HG03469 (cell line): ENCODE data around the gene PRKCD.

Experiments used
- ATAC-seq: cut with Tn5 transposase; IDR thresholded peaks from one replicate; pipeline ENCODE4 v1.9.1; 2021; ENCODE audit warnings: mild to moderate bottlenecking, moderate library complexity, moderate number of reproducible peaks; ENCODE audit not compliant: unreplicated experiment

Gene PRKCD

DNA sequence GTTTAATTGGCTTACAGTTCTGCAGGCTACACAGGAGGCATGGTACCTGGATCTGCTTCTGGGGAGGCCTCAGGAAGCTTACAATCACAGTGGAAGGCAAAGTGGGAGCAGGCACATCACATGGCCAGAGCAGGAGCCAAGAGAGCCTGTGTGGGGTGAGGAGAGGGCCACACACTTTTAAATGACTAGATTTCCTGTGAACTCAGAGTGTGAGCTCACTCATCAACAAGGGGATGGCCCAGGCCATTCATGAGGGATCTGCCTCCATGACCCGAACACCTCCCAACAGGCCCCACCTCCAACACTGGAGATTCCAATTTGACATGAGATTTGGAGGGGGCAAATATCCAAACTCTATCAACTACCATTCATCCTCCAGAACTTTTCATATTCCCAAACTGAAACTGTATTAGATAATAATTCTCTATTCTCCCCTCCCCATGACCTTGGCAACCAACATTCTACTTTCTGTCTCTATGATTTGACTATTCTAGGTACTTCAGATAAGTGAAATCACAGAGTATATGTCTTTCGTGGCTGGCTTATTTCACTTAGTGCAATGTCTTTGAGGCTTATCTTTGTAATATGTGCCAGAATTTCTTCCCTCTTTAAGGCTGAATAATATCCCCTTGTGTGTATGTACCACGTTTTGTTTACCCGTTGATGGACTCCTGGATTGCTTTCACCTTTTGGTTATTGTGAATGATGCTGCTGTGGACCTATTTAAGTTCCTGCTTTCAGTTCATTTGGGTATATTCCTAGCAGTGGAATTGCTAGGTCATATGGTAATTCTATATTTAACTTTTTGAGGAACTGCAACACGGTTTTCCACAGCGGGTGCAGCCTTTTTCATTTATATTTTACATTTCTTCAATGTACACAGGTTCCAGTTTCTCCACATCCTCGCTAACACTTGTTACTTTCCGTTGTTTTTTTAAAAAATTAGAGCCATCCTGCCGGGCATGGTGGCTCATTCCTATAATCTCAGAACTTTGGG lies 51.0 kb downstream of the PRKCD start:
- ATAC-seq = no peak

DNA sequence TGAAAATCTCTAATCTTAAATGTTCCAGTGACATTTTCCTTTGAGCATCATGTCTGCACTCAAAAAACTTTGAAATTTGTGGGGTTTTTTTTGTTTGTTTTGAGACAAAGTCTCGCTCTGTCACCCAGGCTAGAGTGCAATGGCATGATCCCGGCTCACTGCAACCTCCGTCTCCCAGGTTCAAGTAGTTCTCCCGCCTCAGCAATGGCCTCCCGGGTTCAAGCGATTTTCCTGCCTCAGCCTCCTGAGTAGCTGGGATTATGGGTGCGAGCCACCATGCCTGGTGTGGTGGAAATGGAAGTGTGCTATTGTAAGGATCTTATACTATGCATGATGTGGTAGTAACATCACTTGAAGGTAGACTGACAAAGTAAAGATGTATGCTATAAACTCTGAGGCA lies 52.3 kb downstream of the PRKCD start:
- no peak for ATAC-seq

DNA sequence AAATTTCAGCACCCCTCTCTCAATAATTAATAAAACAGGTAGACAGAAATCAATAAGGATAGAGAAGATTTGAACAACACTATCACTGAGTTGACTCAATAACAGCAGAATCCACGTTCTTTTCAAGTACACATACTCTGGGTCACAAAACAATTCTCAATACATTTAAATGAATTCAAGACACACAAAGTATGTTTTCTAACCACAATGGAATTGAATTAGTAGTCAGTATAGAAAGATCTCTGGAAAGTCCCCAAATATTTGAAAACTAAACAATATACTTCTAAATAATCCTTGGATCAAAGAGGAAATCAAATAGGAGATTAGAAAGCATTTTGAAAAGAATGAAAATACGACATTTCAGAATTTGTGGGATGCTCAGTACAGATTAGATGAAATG lies 54.8 kb downstream of the PRKCD start:
- no peak for ATAC-seq

DNA sequence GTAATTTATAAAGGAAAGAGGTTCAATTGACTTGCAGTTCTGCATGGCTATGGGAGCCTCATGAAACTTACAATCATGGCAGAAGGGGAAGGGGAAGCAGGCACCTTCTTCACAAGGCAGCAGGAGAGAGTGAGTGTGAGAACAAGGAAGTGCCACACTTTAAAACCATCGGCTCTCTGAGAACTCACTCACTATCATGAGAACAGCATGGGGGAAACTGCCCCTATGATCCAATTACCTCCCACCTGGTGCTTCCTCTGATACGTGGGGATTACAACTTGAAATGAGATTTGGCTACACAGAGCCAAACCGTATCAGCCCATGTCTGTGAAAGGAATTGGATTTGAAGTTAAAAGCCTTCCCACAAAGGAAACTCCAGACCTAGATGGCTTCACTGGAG lies 55.7 kb downstream of the PRKCD start:
- no peak for ATAC-seq

DNA sequence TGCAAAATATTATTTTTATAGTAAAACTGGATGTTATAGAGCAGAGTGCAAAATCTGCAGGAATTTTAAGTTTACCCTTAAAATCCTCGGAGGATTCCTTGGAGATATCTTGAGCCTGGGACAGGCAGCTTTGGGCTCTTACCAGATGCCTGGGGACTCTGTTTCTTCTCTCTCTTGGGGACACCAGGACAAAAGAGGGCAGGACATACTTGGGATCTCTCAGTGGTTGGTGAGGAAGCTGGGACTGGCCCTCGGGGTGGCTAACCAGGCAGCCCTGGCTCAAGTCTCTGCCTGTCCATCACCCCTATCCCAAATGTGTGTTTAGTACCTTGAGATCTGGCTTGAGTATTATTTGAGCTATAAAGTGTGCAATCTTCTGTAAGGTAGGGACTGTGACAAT lies 56.2 kb downstream of the PRKCD start:
- no peak for ATAC-seq

DNA sequence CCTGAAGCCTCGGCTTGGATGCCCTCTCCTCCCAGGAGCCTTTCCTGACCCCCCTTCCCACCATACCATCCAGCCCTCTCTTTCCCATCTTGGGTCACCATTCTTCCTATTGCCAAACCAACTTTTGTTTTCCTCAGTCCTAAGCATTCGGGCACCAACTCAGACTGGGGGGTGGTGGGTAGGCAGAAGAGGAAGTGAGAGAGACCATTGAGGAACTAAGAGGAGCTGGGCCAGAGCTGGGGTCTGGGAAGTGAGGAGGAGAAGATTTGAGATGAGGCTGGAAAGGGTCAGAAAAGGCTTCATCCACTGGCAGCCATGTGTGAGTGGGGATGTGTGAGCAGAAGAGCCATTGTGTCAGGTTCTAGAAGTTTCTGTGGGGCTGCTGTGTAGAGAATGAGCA lies 57.1 kb downstream of the PRKCD start:
- ATAC-seq = no peak

DNA sequence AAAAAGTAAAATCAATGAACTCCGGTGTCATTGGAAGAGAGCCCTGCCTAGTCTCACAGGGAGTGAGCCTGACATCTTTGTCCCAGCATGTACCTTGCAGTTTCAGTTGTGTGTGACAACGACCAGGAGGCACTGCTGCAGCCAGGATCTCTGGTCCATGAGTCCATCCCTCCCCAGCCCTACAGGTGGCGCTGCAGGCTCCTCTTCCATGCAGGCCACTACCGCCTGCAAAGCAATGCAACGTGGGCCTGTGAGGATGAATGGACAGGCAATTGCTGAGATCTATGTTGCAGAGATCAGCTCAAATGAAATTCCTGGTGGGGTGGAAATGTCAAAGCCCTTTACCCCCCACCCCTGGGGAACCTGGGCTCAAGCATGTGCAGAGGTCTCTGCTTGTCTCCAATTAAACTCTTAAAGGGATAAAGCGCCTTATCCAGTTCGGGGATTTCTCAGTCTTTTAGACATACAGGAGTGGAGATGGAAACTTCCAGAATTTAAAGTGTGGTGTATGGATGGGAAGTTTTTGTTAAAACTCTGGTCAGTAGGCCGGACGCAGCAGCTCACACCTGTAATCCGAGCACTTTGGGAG lies 59.0 kb downstream of the PRKCD start:
- no peak for ATAC-seq

DNA sequence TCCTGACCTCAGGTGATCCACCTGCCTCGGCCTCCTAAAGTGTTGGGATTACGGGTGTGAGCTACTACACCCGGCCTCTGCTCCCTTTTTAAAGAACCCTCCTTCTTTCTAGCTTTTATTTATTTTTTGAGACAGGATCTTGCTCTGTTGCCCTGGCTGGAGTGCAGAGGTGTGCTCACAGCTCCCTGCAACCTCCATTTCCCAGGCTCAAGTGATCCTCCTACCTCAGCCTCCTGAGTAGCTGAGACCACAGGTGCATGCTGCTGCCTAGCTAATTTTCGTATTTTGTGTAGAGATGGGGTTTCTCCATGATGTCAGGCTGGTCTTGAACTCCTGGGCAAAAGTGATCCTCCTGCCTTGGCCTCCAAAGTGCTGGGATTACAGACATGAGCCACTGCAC lies 60.3 kb downstream of the PRKCD start:
- ATAC-seq = no peak

DNA sequence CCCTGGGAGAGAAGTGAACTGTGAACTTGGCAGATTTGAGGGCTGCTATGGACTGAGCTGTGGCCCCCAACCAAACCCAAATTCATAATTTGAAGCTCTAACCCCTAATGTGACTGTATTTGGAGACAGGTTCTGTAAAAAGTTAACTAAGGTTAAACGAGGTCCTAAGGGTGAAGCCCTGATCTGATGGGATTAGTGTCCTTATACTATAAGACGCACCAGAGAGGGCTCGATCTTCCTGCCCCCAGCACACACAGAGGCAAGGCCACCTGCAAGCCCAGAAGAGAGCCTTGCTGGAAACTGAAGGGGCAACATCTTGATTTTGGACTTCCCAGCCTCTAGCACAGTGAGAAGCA lies 60.8 kb downstream of the PRKCD start:
- no peak for ATAC-seq

DNA sequence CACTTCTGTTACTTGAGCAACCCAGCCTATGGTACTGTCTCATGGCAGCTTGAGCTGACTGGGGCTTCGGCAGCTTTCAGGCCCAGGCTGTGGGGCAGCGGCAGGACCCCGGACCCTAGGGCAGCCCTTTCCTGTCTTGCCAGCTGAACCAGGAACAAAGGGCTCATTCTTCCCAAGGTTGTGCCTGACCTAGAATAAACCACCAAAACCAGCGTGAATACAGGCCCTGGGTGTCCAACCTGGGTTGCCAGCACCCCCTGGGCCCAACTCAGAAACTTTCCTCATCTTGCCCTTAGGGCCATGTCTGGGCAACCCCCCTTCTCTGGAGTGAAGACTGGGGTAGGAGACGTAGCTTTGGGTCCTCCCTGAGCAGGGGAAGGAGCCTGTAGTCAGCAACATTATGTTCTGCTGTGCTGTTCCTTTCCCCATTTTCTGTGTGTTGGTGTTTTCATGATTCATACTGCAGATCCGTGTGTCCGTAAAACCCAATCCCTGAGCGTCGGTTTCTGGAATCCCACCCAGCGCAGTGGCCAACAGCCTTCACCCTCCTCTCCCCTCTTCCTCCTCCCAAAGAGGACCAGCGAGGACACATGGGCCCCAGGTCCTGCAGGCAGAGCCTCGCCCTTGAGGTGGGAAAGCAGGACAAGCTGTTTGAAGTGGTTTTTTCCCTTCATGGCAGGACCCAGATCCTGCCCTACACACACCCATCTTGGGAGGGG lies 61.3 kb downstream of the PRKCD start:
- ATAC-seq = no peak

DNA sequence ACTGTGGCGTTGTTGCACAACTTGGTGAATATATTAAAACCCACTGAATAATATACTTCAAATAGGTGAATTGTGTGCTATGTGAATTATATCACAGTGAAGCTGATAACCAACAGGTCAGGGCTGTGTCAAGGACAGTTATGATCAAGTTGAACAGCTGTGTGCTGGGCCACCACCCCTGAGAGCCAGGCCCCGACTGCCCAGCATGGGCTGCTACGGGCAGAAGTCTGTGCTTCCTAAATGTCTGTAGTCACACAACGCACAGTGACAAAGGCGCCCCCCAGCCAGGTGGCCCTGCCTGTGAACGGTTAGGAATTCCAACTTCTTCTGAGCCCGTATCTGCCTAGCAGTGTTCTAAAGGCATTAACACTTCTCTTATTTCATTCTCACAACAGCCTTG lies 62.0 kb downstream of the PRKCD start:
- no peak for ATAC-seq

DNA sequence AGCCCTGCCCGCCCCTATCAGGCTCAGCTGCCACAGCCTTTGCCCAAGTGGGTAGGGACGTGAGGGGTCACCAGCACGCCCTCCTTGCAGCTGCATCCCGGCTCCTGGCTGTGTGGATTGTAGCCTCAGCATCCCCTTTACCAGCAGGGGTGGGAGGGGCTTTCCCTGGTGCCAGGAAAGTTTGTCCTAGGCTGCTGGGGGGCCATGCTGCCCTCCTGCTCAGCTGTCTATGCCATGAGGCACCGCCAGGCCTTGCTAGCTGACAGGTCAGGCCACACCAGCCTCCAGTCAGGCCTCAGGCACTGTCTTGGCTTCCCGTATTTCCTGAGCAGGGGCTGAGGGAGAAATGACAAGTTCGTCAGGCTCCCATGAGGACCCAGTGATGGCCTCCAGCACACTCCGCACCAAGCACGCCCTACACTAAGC lies 62.5 kb downstream of the PRKCD start:
- ATAC-seq = no peak

DNA sequence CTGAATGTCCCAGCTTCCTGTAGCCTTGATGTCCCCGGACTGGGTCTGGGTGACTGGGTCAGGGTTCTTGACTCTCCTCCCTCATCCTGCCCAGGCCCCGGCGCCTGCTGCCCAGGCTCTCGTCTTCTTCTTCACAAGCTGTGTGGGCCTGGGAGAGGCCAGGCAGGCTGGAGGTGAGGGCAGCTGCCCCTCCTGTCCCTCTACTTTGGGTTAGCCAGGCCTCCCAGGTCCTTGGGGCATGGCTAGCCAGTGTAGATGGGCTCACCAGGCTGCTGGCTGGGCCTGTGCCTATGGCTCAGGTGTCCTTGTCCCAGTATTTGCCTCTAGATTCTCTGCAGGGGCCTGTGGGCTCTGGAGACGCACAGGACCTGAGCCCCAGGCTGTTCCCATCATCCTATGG lies 63.0 kb downstream of the PRKCD start:
- ATAC-seq = no peak

DNA sequence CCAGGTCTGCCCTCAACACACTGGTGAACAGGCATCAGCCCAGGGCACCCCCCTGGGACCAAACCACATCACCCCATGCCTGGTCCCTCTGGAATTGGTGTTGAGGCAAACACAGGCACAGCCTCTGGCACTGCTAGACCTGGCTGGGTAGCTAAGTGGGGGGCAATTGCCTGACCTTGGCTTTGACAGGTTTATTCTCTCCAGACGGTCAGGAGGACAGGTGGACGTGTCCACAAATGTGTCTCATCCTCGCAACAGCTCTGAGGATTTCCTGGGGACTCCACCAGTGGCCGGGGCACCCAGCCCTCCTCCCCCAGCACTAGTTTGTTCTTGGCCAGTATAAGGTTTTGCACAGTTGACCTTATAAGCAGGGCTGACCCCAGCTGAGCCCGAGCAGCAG lies 63.5 kb downstream of the PRKCD start:
- no peak for ATAC-seq

DNA sequence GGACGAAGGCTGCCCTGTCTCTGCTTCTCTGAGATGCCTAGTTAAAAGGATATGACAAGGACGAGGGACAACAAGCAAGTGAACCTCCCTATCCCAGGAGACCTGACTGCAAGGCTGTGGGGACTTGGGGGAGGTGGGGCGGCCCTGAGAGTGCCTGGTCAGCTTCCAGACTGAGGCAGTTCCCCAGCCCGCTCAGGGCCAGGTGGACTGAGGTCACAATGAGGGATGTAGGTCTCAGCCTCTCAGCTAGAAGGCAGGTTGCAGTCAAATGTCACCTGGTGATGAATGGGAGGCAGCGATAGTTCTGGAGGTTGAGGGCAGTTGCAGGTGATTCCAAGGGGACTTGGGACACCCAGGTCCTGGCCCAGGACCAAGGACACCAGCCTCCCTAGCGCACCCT lies 64.2 kb downstream of the PRKCD start:
- ATAC-seq = no peak

DNA sequence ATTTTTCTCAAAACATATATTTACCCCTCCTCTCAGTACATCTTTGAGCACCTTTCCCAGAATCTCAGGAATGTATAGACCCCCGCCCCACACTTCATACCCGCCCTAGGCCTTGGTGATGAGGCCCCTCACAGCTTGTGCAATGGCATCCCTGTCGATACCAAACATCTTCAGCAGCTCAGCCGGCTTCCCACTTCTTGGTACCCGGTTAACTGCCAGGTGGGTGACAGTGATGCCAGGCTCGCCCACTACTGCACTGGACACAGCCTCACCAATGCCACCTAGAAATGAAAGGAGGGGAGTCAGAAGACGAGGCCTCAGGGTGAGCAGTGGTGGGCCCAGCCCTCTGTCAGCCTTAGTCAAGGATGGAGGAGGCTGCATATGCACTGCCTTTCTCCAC lies 64.6 kb downstream of the PRKCD start:
- no peak for ATAC-seq

DNA sequence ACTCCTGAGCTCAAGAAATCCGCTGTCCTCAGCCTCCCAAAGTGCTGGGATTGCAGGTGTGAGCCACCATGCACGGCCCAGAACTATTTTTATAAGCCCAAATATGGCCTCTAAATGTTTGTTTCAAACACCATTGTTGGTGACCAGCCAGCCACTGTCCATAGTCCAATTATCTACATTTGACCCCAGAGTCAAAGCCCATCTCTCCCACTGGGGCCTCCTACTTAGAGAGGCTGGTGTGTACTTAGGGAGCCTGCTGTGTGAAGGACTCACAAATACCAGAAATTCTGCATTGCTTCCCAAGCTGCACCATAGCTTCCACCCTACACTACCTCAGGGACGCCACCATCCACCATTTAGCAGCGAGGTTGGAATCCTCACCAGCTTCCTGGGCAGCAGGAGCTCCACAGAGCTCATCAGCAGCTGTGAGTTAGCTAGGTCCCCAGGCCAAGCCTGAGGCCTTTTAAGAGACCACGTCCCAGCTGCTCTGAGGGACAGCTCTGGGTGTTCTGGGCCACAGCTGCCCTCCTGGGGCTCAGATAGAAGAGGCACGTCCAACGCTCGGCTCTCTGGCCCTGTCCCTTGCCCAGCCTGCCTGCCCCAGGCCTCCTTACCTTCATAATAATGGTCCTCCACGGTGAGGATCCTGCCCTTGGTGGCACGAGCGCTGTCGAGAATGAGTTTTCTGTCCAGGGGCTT lies 65.3 kb downstream of the PRKCD start:
- ATAC-seq = no peak

DNA sequence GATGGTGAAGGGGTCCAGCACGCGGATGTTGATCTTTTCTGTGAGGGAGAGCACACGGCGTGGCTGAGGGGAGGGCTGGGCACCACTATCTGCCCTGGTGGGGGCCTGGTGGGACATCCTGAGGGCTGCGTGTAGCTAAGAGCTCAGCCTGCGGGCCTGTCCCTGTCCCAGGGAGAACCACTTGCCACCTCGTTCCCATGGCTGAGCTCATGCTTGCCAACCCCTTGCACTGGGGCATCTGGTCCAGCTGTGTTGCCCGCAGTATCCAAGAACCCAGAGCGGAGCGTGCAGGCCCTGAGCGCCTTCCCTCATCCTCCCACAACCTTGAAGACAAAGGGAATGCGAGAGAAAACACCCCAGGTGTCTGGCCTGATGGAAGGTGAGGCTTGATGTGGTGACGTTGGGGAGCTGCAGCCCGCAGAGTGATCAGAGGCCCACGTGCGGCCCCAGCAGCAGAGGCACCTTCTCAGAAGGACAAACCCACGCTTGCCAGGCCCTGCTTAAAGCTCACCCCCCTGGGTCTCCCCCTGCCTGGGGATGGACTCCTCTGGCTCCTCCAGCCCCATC lies 65.9 kb downstream of the PRKCD start:
- no peak for ATAC-seq

DNA sequence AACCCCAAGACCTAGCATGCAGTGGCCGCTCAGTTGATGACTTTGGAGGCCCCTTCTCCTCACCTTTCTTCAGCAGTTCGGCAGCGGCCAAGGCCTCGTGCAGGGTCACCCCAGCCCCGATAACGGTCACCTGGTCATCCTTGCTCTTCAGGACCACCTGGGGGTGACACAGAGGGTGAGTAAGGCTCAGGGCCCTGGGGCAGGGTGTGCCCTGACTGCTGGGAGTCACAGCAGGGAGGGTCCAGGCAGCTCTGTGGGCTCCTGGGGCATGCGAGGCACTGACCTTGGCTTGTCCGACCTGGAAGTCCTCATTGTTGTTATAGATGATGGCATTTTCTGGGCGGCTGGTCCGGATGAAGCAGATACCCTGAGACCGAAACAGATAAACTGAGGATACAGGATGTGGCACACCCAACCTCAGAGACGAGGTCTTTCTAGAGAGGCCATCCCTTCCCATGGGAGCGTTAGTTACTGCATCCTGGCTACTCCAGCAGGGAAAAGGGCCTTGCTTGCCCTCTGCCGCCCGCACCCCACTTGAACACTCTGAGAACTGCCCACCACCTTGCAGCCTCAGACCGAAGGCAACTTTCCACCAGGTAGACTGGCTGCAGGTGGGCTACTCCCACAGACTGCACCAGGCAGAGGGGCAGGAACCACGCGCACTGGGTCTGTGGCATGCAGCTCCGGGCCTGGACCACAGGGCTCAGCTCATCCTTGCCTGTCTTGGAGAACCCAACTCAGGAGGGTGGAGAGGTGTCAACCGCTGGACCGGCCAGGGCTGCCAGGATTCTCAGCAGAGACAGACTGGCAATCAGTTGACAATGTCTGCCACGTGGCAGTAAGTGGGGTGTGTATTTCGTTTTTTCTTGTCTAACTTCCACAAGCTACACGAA lies 67.2 kb downstream of the PRKCD start:
- no peak for ATAC-seq

DNA sequence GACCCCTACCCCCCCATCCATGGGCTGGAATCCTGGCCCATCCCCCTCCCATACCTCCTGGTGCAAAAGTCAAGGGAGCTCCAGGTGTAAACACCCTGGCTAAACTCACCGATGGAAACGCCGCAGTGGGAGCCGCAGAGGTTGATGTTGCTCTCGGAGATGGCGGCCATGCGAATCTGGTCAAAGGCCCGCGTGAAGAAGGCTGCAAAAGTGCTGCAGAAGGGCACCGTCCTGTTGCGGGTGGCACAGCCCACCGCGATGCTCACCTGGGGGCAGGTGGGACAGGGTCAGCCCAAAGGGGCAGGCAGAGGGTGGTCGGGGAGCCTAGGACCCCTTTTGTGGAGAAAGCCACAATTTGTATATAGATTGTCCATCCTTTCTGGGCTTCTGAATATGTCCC lies 68.2 kb downstream of the PRKCD start:
- ATAC-seq = no peak
